Measurements from ENCODE around the gene CLIC4. TPM values are rescaled to one million over a fixed set of nuclear protein-coding genes. Genes with fewer than 3 reads are reported as not detected.
"Not testable (repeated sequence)": the region's sequence is repeated elsewhere in the genome, so short reads cannot be mapped to it uniquely, and the experiment has no call there.

The CLIC4 gene
- total RNA-seq, 2 donors from 2014 or later = 59.7 to 68.2 TPM

- no peak for DNase-seq
- Mint-ChIP-seq H3K4me3 (no peak overlapping the region), H3K4me1 (ENCODE audit: low read depth) (peaks cover 19% of the 10 kb centered on the region), H3K27ac (no peak overlapping the region), H3K9me3 (no peaks in the 10 kb centered on the region), H3K36me3 (ENCODE audit: insufficient read depth in 2 of 2) (no peaks in the 10 kb centered on the region), H3K27me3 (ENCODE audit: low read depth) (no peaks in the 10 kb centered on the region)
- ATAC-seq (replicated peaks in 1 of 2) = no peak
These were observed 20.0 kb upstream of the CLIC4 start for GRCh38 chr1:24725209-24725651.

GRCh38 chr1:24726741-24727140 lies 18.5 kb upstream of the CLIC4 start:
- no peak overlapping the region for H3K27ac Mint-ChIP-seq
- ATAC-seq (replicated peaks in 1 of 2) (no peak), DNase-seq (no peak)
- peaks cover 19% of the 10 kb centered on the region for H3K4me1 Mint-ChIP-seq (ENCODE audit: low read depth)
- H3K36me3 Mint-ChIP-seq (ENCODE audit: insufficient read depth in 2 of 2) = no peaks in the 10 kb centered on the region
- no peak overlapping the region for H3K4me3 Mint-ChIP-seq
- no peaks in the 10 kb centered on the region for H3K9me3 Mint-ChIP-seq
- no peaks in the 10 kb centered on the region for H3K27me3 Mint-ChIP-seq (ENCODE audit: low read depth)

- no peaks in the 10 kb centered on the region for H3K27me3 Mint-ChIP-seq (ENCODE audit: low read depth)
- DNase-seq (no peak), ATAC-seq (replicated peaks in 1 of 2) (peak; percentile 32 to 39)
- H3K36me3 Mint-ChIP-seq (ENCODE audit: insufficient read depth in 2 of 2) = no peaks in the 10 kb centered on the region
- H3K9me3 Mint-ChIP-seq = no peaks in the 10 kb centered on the region
- H3K4me1 Mint-ChIP-seq (ENCODE audit: low read depth) = peaks cover 12% of the 10 kb centered on the region
- no peak overlapping the region for H3K27ac Mint-ChIP-seq
- peak overlapping the region in 1 of 2 donors; percentile 22 for H3K4me3 Mint-ChIP-seq
These were observed 17.6 kb upstream of the CLIC4 start for GRCh38 chr1:24727501-24728216.

GRCh38 chr1:24728982-24729381 lies 16.3 kb upstream of the CLIC4 start:
- Mint-ChIP-seq H3K36me3 (ENCODE audit: insufficient read depth in 2 of 2) (no peaks in the 10 kb centered on the region), H3K4me1 (ENCODE audit: low read depth) (peaks cover 9% of the 10 kb centered on the region), H3K27ac (no peak overlapping the region), H3K4me3 (no peak overlapping the region), H3K9me3 (no peaks in the 10 kb centered on the region), H3K27me3 (ENCODE audit: low read depth) (no peaks in the 10 kb centered on the region)
- ATAC-seq (replicated peaks in 1 of 2) = no peak
- no peak for DNase-seq

- Mint-ChIP-seq H3K9me3 (no peaks in the 10 kb centered on the region), H3K27me3 (ENCODE audit: low read depth) (no peaks in the 10 kb centered on the region), H3K4me3 (no peak overlapping the region), H3K36me3 (ENCODE audit: insufficient read depth in 2 of 2) (no peaks in the 10 kb centered on the region), H3K27ac (no peak overlapping the region), H3K4me1 (ENCODE audit: low read depth) (peaks cover 1% of the 10 kb centered on the region)
- ATAC-seq (replicated peaks in 1 of 2) (no peak), DNase-seq (no peak)
These were observed 12.9 kb upstream of the CLIC4 start for GRCh38 chr1:24732186-24732885.

GRCh38 chr1:24733342-24733741 lies 11.9 kb upstream of the CLIC4 start:
- H3K27me3 Mint-ChIP-seq (ENCODE audit: low read depth); H3K27ac Mint-ChIP-seq; H3K36me3 Mint-ChIP-seq (ENCODE audit: insufficient read depth in 2 of 2); DNase-seq; H3K4me3 Mint-ChIP-seq; H3K4me1 Mint-ChIP-seq (ENCODE audit: low read depth); H3K9me3 Mint-ChIP-seq; ATAC-seq (replicated peaks in 1 of 2): not testable (repeated sequence)

GRCh38 chr1:24735156-24735508 lies 10.1 kb upstream of the CLIC4 start:
- no peaks in the 10 kb centered on the region for H3K27me3 Mint-ChIP-seq (ENCODE audit: low read depth)
- ATAC-seq (replicated peaks in 1 of 2) (no peak), DNase-seq (no peak)
- H3K27ac Mint-ChIP-seq = no peak overlapping the region
- H3K9me3 Mint-ChIP-seq = no peaks in the 10 kb centered on the region
- H3K36me3 Mint-ChIP-seq (ENCODE audit: insufficient read depth in 2 of 2) = no peaks in the 10 kb centered on the region
- no peak overlapping the region for H3K4me3 Mint-ChIP-seq
- H3K4me1 Mint-ChIP-seq (ENCODE audit: low read depth) = no peaks in the 10 kb centered on the region

- Mint-ChIP-seq H3K36me3 (ENCODE audit: insufficient read depth in 2 of 2) (no peaks in the 10 kb centered on the region), H3K4me3 (no peak overlapping the region), H3K27me3 (ENCODE audit: low read depth) (no peaks in the 10 kb centered on the region), H3K9me3 (no peaks in the 10 kb centered on the region), H3K27ac (no peak overlapping the region), H3K4me1 (ENCODE audit: low read depth) (no peaks in the 10 kb centered on the region)
- ATAC-seq (replicated peaks in 1 of 2) (no peak), DNase-seq (no peak)
These were observed 9.5 kb upstream of the CLIC4 start for GRCh38 chr1:24735509-24736375.

- Mint-ChIP-seq H3K27me3 (ENCODE audit: low read depth) (no peaks in the 10 kb centered on the region), H3K9me3 (no peaks in the 10 kb centered on the region), H3K27ac (no peak overlapping the region), H3K4me1 (ENCODE audit: low read depth) (peaks cover 13% of the 10 kb centered on the region), H3K4me3 (no peak overlapping the region), H3K36me3 (ENCODE audit: insufficient read depth in 2 of 2) (no peaks in the 10 kb centered on the region)
- DNase-seq (no peak), ATAC-seq (replicated peaks in 1 of 2) (no peak)
These were observed 7.7 kb upstream of the CLIC4 start for GRCh38 chr1:24737368-24738117.

- no peaks in the 10 kb centered on the region for H3K36me3 Mint-ChIP-seq (ENCODE audit: insufficient read depth in 2 of 2)
- no peaks in the 10 kb centered on the region for H3K27me3 Mint-ChIP-seq (ENCODE audit: low read depth)
- no peak for DNase-seq
- H3K27ac Mint-ChIP-seq = no peak overlapping the region
- no peaks in the 10 kb centered on the region for H3K9me3 Mint-ChIP-seq
- no peak overlapping the region for H3K4me3 Mint-ChIP-seq
- no peak for ATAC-seq (replicated peaks in 1 of 2)
- H3K4me1 Mint-ChIP-seq (ENCODE audit: low read depth) = peaks cover 30% of the 10 kb centered on the region
These were observed 6.0 kb upstream of the CLIC4 start for GRCh38 chr1:24739241-24739640.

GRCh38 chr1:24742090-24742938 lies 2.9 kb upstream of the CLIC4 start:
- Mint-ChIP-seq H3K4me3 (peak overlapping the region in 1 of 2 donors; percentile 10), H3K36me3 (ENCODE audit: insufficient read depth in 2 of 2) (peaks cover 2 to 3% of the 10 kb centered on the region in 2 donors), H3K27ac (no peak overlapping the region)

More at GRCh38 chr1:24742090-24742938, 2.9 kb upstream of the CLIC4 start:
- no peaks in the 10 kb centered on the region for H3K9me3 Mint-ChIP-seq
- no peaks in the 10 kb centered on the region for H3K27me3 Mint-ChIP-seq (ENCODE audit: low read depth)
- DNase-seq (peak; percentile 19 to 20), ATAC-seq (replicated peaks in 1 of 2) (no peak)
- H3K4me1 Mint-ChIP-seq (ENCODE audit: low read depth) = peaks cover 41% of the 10 kb centered on the region

Data from activated T-cell treated with anti-CD3 and anti-CD28 coated beads, Interleukin-2, amount 50 U/mL, for 72 hours (primary cell).